Glutamatergic neuron (in vitro differentiated cells): ENCODE measurements around the gene TBC1D13. TPM values are rescaled to one million over a fixed set of nuclear protein-coding genes. Genes with fewer than 3 reads are reported as not detected.

Experiments
- DNase-seq: peaks from one replicate; pipeline ENCODE4 v3.0.0; 2022
- H3K27ac Mint-ChIP-seq: one replicate; pipeline ENCODE4 v1.8.0; 2020; ENCODE audit warnings: mild to moderate bottlenecking, mixed read lengths, inconsistent platforms; ENCODE audit not compliant: unreplicated experiment
- H3K27me3 Mint-ChIP-seq: one replicate; pipeline ENCODE4 v1.8.0; 2020; ENCODE audit warnings: mild to moderate bottlenecking, moderate library complexity, mixed read lengths, inconsistent platforms; ENCODE audit not compliant: unreplicated experiment
- H3K36me3 Mint-ChIP-seq: one replicate; pipeline ENCODE4 v1.8.0; 2020; ENCODE audit warnings: mild to moderate bottlenecking, mixed read lengths, inconsistent platforms; ENCODE audit not compliant: unreplicated experiment
- H3K4me1 Mint-ChIP-seq: one replicate; pipeline ENCODE4 v1.8.0; 2020; ENCODE audit warnings: mild to moderate bottlenecking, low read depth, mixed read lengths, inconsistent platforms; ENCODE audit not compliant: unreplicated experiment
- H3K4me3 Mint-ChIP-seq: one replicate; pipeline ENCODE4 v1.8.0; 2020; ENCODE audit warnings: mild to moderate bottlenecking, mixed read lengths, inconsistent platforms; ENCODE audit not compliant: unreplicated experiment
- H3K9me3 Mint-ChIP-seq: one replicate; pipeline ENCODE4 v1.8.0; 2020; ENCODE audit warnings: mild to moderate bottlenecking, moderate library complexity, mixed read lengths, inconsistent platforms; ENCODE audit not compliant: unreplicated experiment
- total RNA-seq: library from RNA; stranded (reverse); fragmentation: NEBNext Ultra II Directional; extraction: Animal tissue kit (Norgen Biotek cat#: 25700); gene quantifications from one replicate; pipeline ENCODE4 v1.2.1, GENCODE V29; 2021; ENCODE audit not compliant: unreplicated experiment
- TF ChIP-seq, protein P1 (sequence below): fragments of 200-600 bp; sonication (generic); IDR thresholded peaks from one replicate; pipeline ENCODE4 v1.5.0; 2021; ENCODE audit not compliant: partially characterized antibody, unreplicated experiment

TBC1D13 gene
- total RNA-seq, 1 donor from 2014 or later = 25.6 TPM

GRCh38 chr9:128823903-128824406 is 36.9 kb downstream of the TBC1D13 start:
- Mint-ChIP-seq H3K36me3 (no peaks in the 10 kb centered on the region), H3K9me3 (peaks cover 8% of the 10 kb centered on the region), H3K27me3 (peaks cover 4% of the 10 kb centered on the region), H3K4me1 (peaks cover 4% of the 10 kb centered on the region), H3K4me3 (no peak overlapping the region), H3K27ac (no peak overlapping the region)
- DNase-seq = no peak
- TF ChIP-seq, protein P1, sequence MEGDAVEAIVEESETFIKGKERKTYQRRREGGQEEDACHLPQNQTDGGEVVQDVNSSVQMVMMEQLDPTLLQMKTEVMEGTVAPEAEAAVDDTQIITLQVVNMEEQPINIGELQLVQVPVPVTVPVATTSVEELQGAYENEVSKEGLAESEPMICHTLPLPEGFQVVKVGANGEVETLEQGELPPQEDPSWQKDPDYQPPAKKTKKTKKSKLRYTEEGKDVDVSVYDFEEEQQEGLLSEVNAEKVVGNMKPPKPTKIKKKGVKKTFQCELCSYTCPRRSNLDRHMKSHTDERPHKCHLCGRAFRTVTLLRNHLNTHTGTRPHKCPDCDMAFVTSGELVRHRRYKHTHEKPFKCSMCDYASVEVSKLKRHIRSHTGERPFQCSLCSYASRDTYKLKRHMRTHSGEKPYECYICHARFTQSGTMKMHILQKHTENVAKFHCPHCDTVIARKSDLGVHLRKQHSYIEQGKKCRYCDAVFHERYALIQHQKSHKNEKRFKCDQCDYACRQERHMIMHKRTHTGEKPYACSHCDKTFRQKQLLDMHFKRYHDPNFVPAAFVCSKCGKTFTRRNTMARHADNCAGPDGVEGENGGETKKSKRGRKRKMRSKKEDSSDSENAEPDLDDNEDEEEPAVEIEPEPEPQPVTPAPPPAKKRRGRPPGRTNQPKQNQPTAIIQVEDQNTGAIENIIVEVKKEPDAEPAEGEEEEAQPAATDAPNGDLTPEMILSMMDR = no peak

DNA sequence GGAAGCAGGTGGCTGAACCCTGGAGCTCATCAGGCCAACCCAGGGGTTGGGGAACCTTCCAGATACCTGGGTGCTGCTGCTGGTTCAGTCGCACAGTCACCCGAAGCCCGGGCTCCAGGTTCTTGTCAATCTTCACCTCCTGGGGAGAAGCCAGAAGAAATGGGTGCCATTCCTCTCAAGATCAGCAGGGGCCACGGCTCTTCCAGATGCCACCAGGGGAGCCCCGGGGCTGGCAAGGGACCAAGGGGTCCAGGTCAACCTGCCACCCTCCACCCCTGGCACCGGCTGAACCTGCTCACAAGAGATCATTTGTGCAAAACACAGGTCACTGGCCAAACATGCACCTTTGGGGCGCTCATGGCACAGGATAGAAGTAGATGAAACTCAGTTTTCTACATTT is 37.9 kb downstream of the TBC1D13 start:
- Mint-ChIP-seq H3K27ac (no peak overlapping the region), H3K9me3 (peaks cover 6% of the 10 kb centered on the region), H3K36me3 (no peaks in the 10 kb centered on the region), H3K27me3 (peaks cover 2% of the 10 kb centered on the region), H3K4me1 (peaks cover 6% of the 10 kb centered on the region), H3K4me3 (no peak overlapping the region)
- DNase-seq = no peak
- TF ChIP-seq, protein P1 = no peak

DNA sequence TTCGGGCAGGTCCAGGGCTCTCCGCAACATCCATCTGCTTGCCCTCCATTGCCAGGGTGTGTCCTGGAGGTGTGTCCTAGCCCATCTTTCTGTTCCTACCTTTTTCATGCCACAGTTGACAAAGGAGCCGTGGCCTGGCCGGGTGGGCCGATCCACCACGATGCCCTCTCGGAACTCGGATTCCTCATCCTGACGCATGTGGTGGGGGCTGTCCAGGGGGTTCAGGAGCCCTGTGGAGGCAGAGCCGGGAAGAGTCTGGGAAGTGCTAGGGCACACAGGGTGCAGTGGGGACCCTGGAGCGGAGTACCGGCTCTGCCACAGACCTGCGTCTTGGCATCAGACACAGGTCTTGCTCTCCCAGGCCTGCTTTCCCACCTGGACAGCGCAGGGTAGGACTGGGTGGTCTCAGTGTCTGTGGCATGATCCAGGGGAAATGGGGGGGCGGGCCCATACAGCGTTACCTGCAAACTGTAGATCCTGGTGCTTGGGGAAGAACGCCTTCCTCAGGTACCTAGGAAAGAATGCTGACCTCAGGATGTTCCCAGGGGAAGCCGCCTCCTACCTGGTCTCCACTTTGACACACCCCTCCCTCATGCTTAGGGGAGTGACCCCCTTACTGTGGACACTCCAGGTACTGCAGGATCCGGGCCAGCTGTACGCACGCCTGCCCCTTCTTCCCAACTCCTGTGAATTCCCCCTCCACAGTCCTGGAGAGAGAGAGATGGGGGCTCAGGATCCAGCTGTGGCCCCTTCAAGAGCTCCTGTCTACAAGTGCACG is 39.1 kb downstream of the TBC1D13 start:
- H3K4me1 Mint-ChIP-seq = peaks cover 6% of the 10 kb centered on the region
- peaks cover 2% of the 10 kb centered on the region for H3K27me3 Mint-ChIP-seq
- TF ChIP-seq, protein P1 = peak; percentile 12
- no peaks in the 10 kb centered on the region for H3K36me3 Mint-ChIP-seq
- DNase-seq = no peak
- H3K27ac Mint-ChIP-seq = no peak overlapping the region
- no peak overlapping the region for H3K4me3 Mint-ChIP-seq
- H3K9me3 Mint-ChIP-seq = peaks cover 6% of the 10 kb centered on the region

GRCh38 chr9:128828267-128828666 is 41.2 kb downstream of the TBC1D13 start:
- TF ChIP-seq, protein P1 = no peak
- peak overlapping the region; percentile 92 for H3K4me3 Mint-ChIP-seq
- DNase-seq = no peak
- peaks cover 2% of the 10 kb centered on the region for H3K27me3 Mint-ChIP-seq
- H3K27ac Mint-ChIP-seq = no peak overlapping the region
- H3K4me1 Mint-ChIP-seq = peaks cover 6% of the 10 kb centered on the region
- H3K9me3 Mint-ChIP-seq = peaks cover 4% of the 10 kb centered on the region
- H3K36me3 Mint-ChIP-seq = no peaks in the 10 kb centered on the region
